CD4-positive, alpha-beta T cell (primary cell): ENCODE results near the gene SORCS2. TPM values are rescaled to one million over a fixed set of nuclear protein-coding genes. Genes with fewer than 3 reads are reported as not detected.
"Not testable (repeated sequence)": the region's sequence is repeated elsewhere in the genome, so short reads cannot be mapped to it uniquely, and the experiment has no call there.

Experiments used
- ATAC-seq: fragments of 200-7000 bp; cut with Tn5 transposase; one replicate; pipeline ENCODE4 v1.10.0; 2022; ENCODE audit warnings: mild to moderate bottlenecking; ENCODE audit not compliant: poor library complexity
- CTCF ChIA-PET: fragments of 350-600 bp; sonication (Branson Sonifier 250); formaldehyde crosslinking; loops from one replicate; lab custom pipeline; 2021; ENCODE audit warnings: antibody characterized with exemption, inconsistent platforms; lab: Charles Lee
- POLR2A ChIA-PET: fragments of 350-600 bp; sonication (Branson Sonifier 250); formaldehyde crosslinking; loops from one replicate; lab custom pipeline; 2021; ENCODE audit warnings: antibody characterized with exemption, inconsistent platforms; lab: Charles Lee
- DNase-seq, 14 experiments: peaks; one replicate each; pipeline ENCODE4 v3.0.0-alpha.2; 2013 to 2020; ENCODE audit warnings: mixed read lengths in 2 of 14
- H3K27ac ChIP-seq, 2 donors: one replicate each; pipeline versions ENCODE4 v1.5.1 to v1.7.0; 2013; ENCODE audit warnings: low read length in 2 of 2, low read depth in 1 of 2, mild to moderate bottlenecking in 1 of 2
- H3K27me3 ChIP-seq, 2 experiments: 1 replicate in 1 of 2; 2 replicates in 1 of 2; pipeline versions ENCODE4 v1.6.1 to v1.7.0; 2013; ENCODE audit warnings: low read length in 2 of 2, control low read depth in 1 of 2, mild to moderate bottlenecking in 1 of 2, moderate library complexity in 1 of 2; ENCODE audit not compliant: insufficient read depth in 2 of 2, control insufficient read depth in 1 of 2
- H3K36me3 ChIP-seq: one replicate; pipeline ENCODE4 v1.6.1; 2013; ENCODE audit warnings: low read length, control low read depth; ENCODE audit not compliant: insufficient read depth
- H3K4me1 ChIP-seq: one replicate; pipeline ENCODE4 v1.6.1; 2013; ENCODE audit warnings: low read length, control low read depth; ENCODE audit not compliant: insufficient read depth
- H3K4me3 ChIP-seq: one replicate; pipeline ENCODE4 v1.5.1; 2013; ENCODE audit warnings: mild to moderate bottlenecking, low read length, moderate library complexity
- H3K9me3 ChIP-seq, 2 experiments: 1 replicate in 1 of 2; 2 replicates in 1 of 2; pipeline versions ENCODE4 v1.6.1 to v1.7.0; 2013; ENCODE audit warnings: low read length in 2 of 2, mild to moderate bottlenecking in 2 of 2, control low read depth in 1 of 2, moderate library complexity in 1 of 2; ENCODE audit not compliant: control insufficient read depth in 1 of 2, insufficient read depth in 1 of 2
- H3K27ac Mint-ChIP-seq: one replicate; pipeline ENCODE4 v1.8.0; 2020; ENCODE audit warnings: mixed read lengths
- H3K27me3 Mint-ChIP-seq: one replicate; pipeline ENCODE4 v1.8.0; 2021; ENCODE audit warnings: mixed read lengths
- H3K36me3 Mint-ChIP-seq: one replicate; pipeline ENCODE4 v1.8.0; 2021; ENCODE audit warnings: low read depth, mixed read lengths
- H3K4me1 Mint-ChIP-seq: one replicate; pipeline ENCODE4 v1.8.0; 2021; ENCODE audit warnings: low read depth, mixed read lengths
- H3K4me3 Mint-ChIP-seq: one replicate; pipeline ENCODE4 v1.8.0; 2020; ENCODE audit warnings: mild to moderate bottlenecking, mixed read lengths
- H3K9me3 Mint-ChIP-seq: one replicate; pipeline ENCODE4 v1.8.0; 2020; ENCODE audit warnings: mixed read lengths
- CTCF ChIP-seq: fragments of 200-600 bp; IDR thresholded peaks from one replicate; pipeline ENCODE4 v1.8.0; 2022; ENCODE audit warnings: antibody characterized with exemption, mild to moderate bottlenecking
- intact Hi-C, 2 experiments: fragments of 100-400 bp; cut with DNase I in 1 of 2; cut with micrococcal nuclease in 1 of 2; formaldehyde crosslinking; loops; one replicate each; pipeline versions ENCODE4 v1.15.1 to v1.9.0; 2023 to 2025; cut with DNase I, micrococcal nuclease
- total RNA-seq, 174 experiments: library from RNA in 2 of 174; stranded (reverse) in 2 of 174; gene quantifications; one replicate each; pipeline ENCODE4 v1.2.3 and lab custom pipeline; 2021 to 2026

Gene SORCS2
- total RNA-seq, 2 experiments from 2014 or later = not detected

- ATAC-seq (no peak), DNase-seq (no peak)
- Mint-ChIP-seq H3K9me3 (peaks cover 23% of the 10 kb centered on the region), H3K4me3 (no peak overlapping the region), H3K27me3 (peaks cover 6% of the 10 kb centered on the region), H3K36me3 (no peaks in the 10 kb centered on the region), H3K27ac (no peak overlapping the region), H3K4me1 (no peaks in the 10 kb centered on the region)
- Histone ChIP-seq H3K27me3 (peaks cover 0 to 2% of the 10 kb centered on the region in 2 experiments), H3K9me3 (peaks cover 35 to 54% of the 10 kb centered on the region in 2 experiments), H3K4me1 (no peaks in the 10 kb centered on the region), H3K27ac (no peak overlapping the region), H3K4me3 (no peak overlapping the region), H3K36me3 (no peaks in the 10 kb centered on the region)
- TF ChIP-seq CTCF = no peak
- ChIA-PET POLR2A (no interaction called here), CTCF (no interaction called here)
- intact Hi-C loops = no loop called here
Measured at GRCh38 chr4:7574287-7575014, 382.1 kb downstream of the SORCS2 start.

GRCh38 chr4:7575426-7575825 lies 383.1 kb downstream of the SORCS2 start:
- H3K4me1 ChIP-seq = no peaks in the 10 kb centered on the region
- ChIA-PET CTCF (no interaction called here), POLR2A (no interaction called here)
- no peaks in the 10 kb centered on the region for H3K36me3 ChIP-seq
- no peak overlapping the region for H3K4me3 Mint-ChIP-seq
- peaks cover 23% of the 10 kb centered on the region for H3K9me3 Mint-ChIP-seq
- peaks cover 6% of the 10 kb centered on the region for H3K27me3 Mint-ChIP-seq
- intact Hi-C loops = no loop called here
- H3K27ac Mint-ChIP-seq = no peak overlapping the region
- DNase-seq (no peak), ATAC-seq (no peak)
- no peaks in the 10 kb centered on the region for H3K36me3 Mint-ChIP-seq
- no peaks in the 10 kb centered on the region for H3K27me3 ChIP-seq
- H3K4me3 ChIP-seq = no peak overlapping the region
- no peaks in the 10 kb centered on the region for H3K4me1 Mint-ChIP-seq
- no peak for TF ChIP-seq CTCF
- H3K27ac ChIP-seq = no peak overlapping the region
- peaks cover 39 to 50% of the 10 kb centered on the region in 2 experiments for H3K9me3 ChIP-seq

GRCh38 chr4:7577361-7578039 lies 385.2 kb downstream of the SORCS2 start:
- POLR2A ChIA-PET, H3K4me1 Mint-ChIP-seq, H3K36me3 ChIP-seq, intact Hi-C loops, DNase-seq, H3K27ac Mint-ChIP-seq, H3K27me3 Mint-ChIP-seq, ATAC-seq, H3K4me3 ChIP-seq, H3K4me3 Mint-ChIP-seq, H3K36me3 Mint-ChIP-seq, H3K4me1 ChIP-seq, CTCF ChIA-PET, H3K27me3 ChIP-seq, H3K27ac ChIP-seq: not testable (repeated sequence)
- H3K9me3 Mint-ChIP-seq = peaks cover 26% of the 10 kb centered on the region
- H3K9me3 ChIP-seq = peaks cover 39 to 57% of the 10 kb centered on the region in 2 experiments
